Activated T-helper 17 cell treated with anti-CD3 and anti-CD28 coated beads, Interleukin-2, amount 50 U/mL, for 72 hours (primary cell): ENCODE results near the gene EHD1. TPM values are rescaled to one million over a fixed set of nuclear protein-coding genes. Genes with fewer than 3 reads are reported as not detected.
"Not testable (repeated sequence)": the region's sequence is repeated elsewhere in the genome, so short reads cannot be mapped to it uniquely, and the experiment has no call there.

Experiments used
- ATAC-seq: fragments of 150-1000 bp; cut with Tn5 transposase; replicated peaks from 2 replicates; pipeline ENCODE4 v1.10.0; 2021; ENCODE audit warnings: mild to moderate bottlenecking, moderate library complexity
- H3K27ac Mint-ChIP-seq: one replicate; pipeline ENCODE4 v1.8.0; 2022; ENCODE audit warnings: mixed read lengths
- H3K27me3 Mint-ChIP-seq: one replicate; pipeline ENCODE4 v1.8.0; 2022; ENCODE audit warnings: mixed read lengths
- H3K36me3 Mint-ChIP-seq: one replicate; pipeline ENCODE4 v1.8.0; 2022; ENCODE audit warnings: low read depth, mild to moderate bottlenecking, mixed read lengths
- H3K4me1 Mint-ChIP-seq: one replicate; pipeline ENCODE4 v1.8.0; 2022; ENCODE audit warnings: mixed read lengths
- H3K4me3 Mint-ChIP-seq: one replicate; pipeline ENCODE4 v1.8.0; 2022; ENCODE audit warnings: mild to moderate bottlenecking, mixed read lengths
- H3K9me3 Mint-ChIP-seq: one replicate; pipeline ENCODE4 v1.8.0; 2022; ENCODE audit warnings: mixed read lengths
- total RNA-seq, 2 donors: library from RNA; stranded (reverse); gene quantifications; one replicate each; pipeline ENCODE4 v1.2.3, GENCODE V29; 2022

The EHD1 gene
- total RNA-seq, 2 donors from 2014 or later, result 96.5 to 107 TPM

- H3K27me3 Mint-ChIP-seq, result no peaks in the 10 kb centered on the region
- H3K9me3 Mint-ChIP-seq, result no peaks in the 10 kb centered on the region
- no peaks in the 10 kb centered on the region for H3K36me3 Mint-ChIP-seq
- H3K4me3 Mint-ChIP-seq, result no peak overlapping the region
- H3K4me1 Mint-ChIP-seq, result no peaks in the 10 kb centered on the region
- no peak overlapping the region for H3K27ac Mint-ChIP-seq
- no peak for ATAC-seq
Observed at GRCh38 chr11:64834723-64835615, 43.5 kb downstream of the EHD1 start.

GRCh38 chr11:64834031-64834722 is 44.2 kb downstream of the EHD1 start:
- no peaks in the 10 kb centered on the region for H3K27me3 Mint-ChIP-seq
- no peaks in the 10 kb centered on the region for H3K36me3 Mint-ChIP-seq
- no peak overlapping the region for H3K27ac Mint-ChIP-seq
- H3K9me3 Mint-ChIP-seq, result no peaks in the 10 kb centered on the region
- no peak overlapping the region for H3K4me3 Mint-ChIP-seq
- no peaks in the 10 kb centered on the region for H3K4me1 Mint-ChIP-seq
- ATAC-seq, result no peak

GRCh38 chr11:64833509-64833908 is 44.9 kb downstream of the EHD1 start:
- no peak for ATAC-seq
- no peak overlapping the region for H3K4me3 Mint-ChIP-seq
- H3K27me3 Mint-ChIP-seq, result no peaks in the 10 kb centered on the region
- no peaks in the 10 kb centered on the region for H3K9me3 Mint-ChIP-seq
- H3K27ac Mint-ChIP-seq, result no peak overlapping the region
- no peaks in the 10 kb centered on the region for H3K36me3 Mint-ChIP-seq
- no peaks in the 10 kb centered on the region for H3K4me1 Mint-ChIP-seq

GRCh38 chr11:64833198-64833502 is 45.3 kb downstream of the EHD1 start:
- no peaks in the 10 kb centered on the region for H3K9me3 Mint-ChIP-seq
- no peak overlapping the region for H3K4me3 Mint-ChIP-seq
- no peak overlapping the region for H3K27ac Mint-ChIP-seq
- no peaks in the 10 kb centered on the region for H3K36me3 Mint-ChIP-seq
- no peaks in the 10 kb centered on the region for H3K4me1 Mint-ChIP-seq
- no peak for ATAC-seq
- H3K27me3 Mint-ChIP-seq, result no peaks in the 10 kb centered on the region

GRCh38 chr11:64832467-64833197 is 45.8 kb downstream of the EHD1 start:
- no peak overlapping the region for H3K4me3 Mint-ChIP-seq
- H3K27me3 Mint-ChIP-seq, result no peaks in the 10 kb centered on the region
- H3K4me1 Mint-ChIP-seq, result no peaks in the 10 kb centered on the region
- H3K9me3 Mint-ChIP-seq, result no peaks in the 10 kb centered on the region
- H3K36me3 Mint-ChIP-seq, result no peaks in the 10 kb centered on the region
- no peak for ATAC-seq
- H3K27ac Mint-ChIP-seq, result no peak overlapping the region

- Mint-ChIP-seq H3K4me3 (no peak overlapping the region), H3K36me3 (no peaks in the 10 kb centered on the region), H3K9me3 (no peaks in the 10 kb centered on the region), H3K27me3 (no peaks in the 10 kb centered on the region), H3K4me1 (no peaks in the 10 kb centered on the region), H3K27ac (no peak overlapping the region)
- ATAC-seq, result no peak
Observed at GRCh38 chr11:64831411-64831891, 47.0 kb downstream of the EHD1 start.

- Mint-ChIP-seq H3K36me3 (no peaks in the 10 kb centered on the region), H3K4me1 (no peaks in the 10 kb centered on the region), H3K4me3 (no peak overlapping the region), H3K9me3 (no peaks in the 10 kb centered on the region), H3K27ac (no peak overlapping the region), H3K27me3 (no peaks in the 10 kb centered on the region)
- ATAC-seq, result no peak
Observed at GRCh38 chr11:64829536-64830251, 48.7 kb downstream of the EHD1 start.

GRCh38 chr11:64827451-64827839 is 51.0 kb downstream of the EHD1 start:
- no peak overlapping the region for H3K4me3 Mint-ChIP-seq
- H3K9me3 Mint-ChIP-seq, result no peaks in the 10 kb centered on the region
- no peaks in the 10 kb centered on the region for H3K36me3 Mint-ChIP-seq
- no peaks in the 10 kb centered on the region for H3K4me1 Mint-ChIP-seq
- H3K27me3 Mint-ChIP-seq, result no peaks in the 10 kb centered on the region
- H3K27ac Mint-ChIP-seq, result no peak overlapping the region
- no peak for ATAC-seq

- no peak for ATAC-seq
- Mint-ChIP-seq H3K27me3 (no peaks in the 10 kb centered on the region), H3K4me1 (no peaks in the 10 kb centered on the region), H3K27ac (no peak overlapping the region), H3K36me3 (no peaks in the 10 kb centered on the region), H3K9me3 (no peaks in the 10 kb centered on the region), H3K4me3 (no peak overlapping the region)
Observed at GRCh38 chr11:64826578-64827450, 51.6 kb downstream of the EHD1 start.

GRCh38 chr11:64826062-64826461 is 52.4 kb downstream of the EHD1 start:
- H3K4me3 Mint-ChIP-seq, result no peak overlapping the region
- no peak for ATAC-seq
- H3K4me1 Mint-ChIP-seq, result no peaks in the 10 kb centered on the region
- no peaks in the 10 kb centered on the region for H3K9me3 Mint-ChIP-seq
- H3K36me3 Mint-ChIP-seq, result no peaks in the 10 kb centered on the region
- H3K27me3 Mint-ChIP-seq, result no peaks in the 10 kb centered on the region
- H3K27ac Mint-ChIP-seq, result no peak overlapping the region

GRCh38 chr11:64823568-64824119 is 54.8 kb downstream of the EHD1 start:
- Mint-ChIP-seq H3K27me3 (no peaks in the 10 kb centered on the region), H3K4me1 (no peaks in the 10 kb centered on the region), H3K4me3 (no peak overlapping the region)

GRCh38 chr11:64817476-64817875 is 60.9 kb downstream of the EHD1 start:
- Mint-ChIP-seq H3K27ac (peak overlapping the region; percentile 1), H3K9me3 (no peaks in the 10 kb centered on the region), H3K4me1 (no peaks in the 10 kb centered on the region), H3K4me3 (no peak overlapping the region), H3K27me3 (no peaks in the 10 kb centered on the region), H3K36me3 (no peaks in the 10 kb centered on the region)
- no peak for ATAC-seq

More at GRCh38 chr11:64823568-64824119, 54.8 kb downstream of the EHD1 start:
- Mint-ChIP-seq H3K27ac (no peak overlapping the region), H3K9me3 (no peaks in the 10 kb centered on the region), H3K36me3 (no peaks in the 10 kb centered on the region)
- ATAC-seq, result no peak

- not testable (repeated sequence) for H3K4me3 Mint-ChIP-seq, H3K4me1 Mint-ChIP-seq, ATAC-seq, H3K27ac Mint-ChIP-seq, H3K36me3 Mint-ChIP-seq, H3K27me3 Mint-ChIP-seq, H3K9me3 Mint-ChIP-seq
Observed at GRCh38 chr11:64815433-64815832, 63.0 kb downstream of the EHD1 start.
